Liver (tissue), 9 donors: ENCODE data around the gene EPHA5. TPM values are rescaled to one million over a fixed set of nuclear protein-coding genes. Genes with fewer than 3 reads are reported as not detected.

Source experiments
- DNase-seq: peaks from one replicate; pipeline ENCODE4 v3.0.0-alpha.2; 2017; ENCODE audit warnings: low spot score
- H3K27ac ChIP-seq, 2 donors: one replicate each; pipeline ENCODE4 v1.7.0; 2013; ENCODE audit warnings: inconsistent platforms in 2 of 2, low read length in 2 of 2, control low read depth in 1 of 2, low read depth in 1 of 2, mild to moderate bottlenecking in 1 of 2
- H3K27me3 ChIP-seq, 4 donors: one replicate each; pipeline versions ENCODE4 v1.6.1 to v1.7.0; 2013; ENCODE audit warnings: low read length in 3 of 4, inconsistent platforms in 1 of 4, mild to moderate bottlenecking in 1 of 4, moderate library complexity in 1 of 4; ENCODE audit not compliant: control insufficient read depth in 4 of 4, insufficient read depth in 4 of 4
- H3K36me3 ChIP-seq, 4 donors: one replicate each; pipeline versions ENCODE4 v1.6.1 to v1.7.0; 2013; ENCODE audit warnings: low read length in 3 of 4, mild to moderate bottlenecking in 3 of 4, low read depth in 1 of 4, moderate library complexity in 1 of 4; ENCODE audit not compliant: control insufficient read depth in 4 of 4, insufficient read depth in 3 of 4
- H3K4me1 ChIP-seq, 4 donors: one replicate each; pipeline versions ENCODE4 v1.6.1 to v1.7.0; 2013; ENCODE audit warnings: low read length in 3 of 4, mild to moderate bottlenecking in 3 of 4, moderate library complexity in 1 of 4; ENCODE audit not compliant: control insufficient read depth in 4 of 4, insufficient read depth in 4 of 4
- H3K4me3 ChIP-seq, 3 donors: one replicate each; pipeline versions ENCODE4 v1.6.1 to v1.7.0; 2013; ENCODE audit warnings: low read length in 3 of 3, control low read depth in 1 of 3, low read depth in 1 of 3, mild to moderate bottlenecking in 1 of 3
- H3K9ac ChIP-seq, 2 donors: one replicate each; pipeline ENCODE4 v1.7.0; 2013; ENCODE audit warnings: low read length in 2 of 2, mild to moderate bottlenecking in 2 of 2, moderate library complexity in 2 of 2, control low read depth in 1 of 2, low read depth in 1 of 2
- H3K9me3 ChIP-seq, 4 donors: one replicate each; pipeline versions ENCODE4 v1.6.1 to v1.7.0; 2013; ENCODE audit warnings: low read length in 3 of 4; ENCODE audit not compliant: control insufficient read depth in 4 of 4
- EGR1 ChIP-seq, 2 donors: IDR thresholded peaks; 2 replicates each; pipeline ENCODE4 v1.6.1; 2016 to 2018; ENCODE audit warnings: antibody characterized with exemption in 2 of 2, low read depth in 2 of 2
- FOXA1 ChIP-seq: IDR thresholded peaks from 2 replicates; pipeline ENCODE4 v1.6.1; 2016; ENCODE audit warnings: antibody characterized with exemption
- FOXA2 ChIP-seq: IDR thresholded peaks from 2 replicates; pipeline ENCODE4 v1.6.1; 2016; ENCODE audit warnings: antibody characterized with exemption
- GABPA ChIP-seq, 2 donors: IDR thresholded peaks in 1 of 2; conservative IDR thresholded peaks in 1 of 2; 2 replicates each; pipeline ENCODE4 v1.6.1; 2016; ENCODE audit warnings: antibody characterized with exemption in 2 of 2, mild to moderate bottlenecking in 1 of 2, moderate library complexity in 1 of 2
- HNF4A ChIP-seq, 2 donors: conservative IDR thresholded peaks; 2 replicates each; pipeline ENCODE4 v1.6.1; 2016; ENCODE audit warnings: antibody characterized with exemption in 2 of 2, mild to moderate bottlenecking in 2 of 2
- JUND ChIP-seq, 2 donors: IDR thresholded peaks; 2 replicates each; pipeline ENCODE4 v1.6.1; 2016; ENCODE audit warnings: antibody characterized with exemption in 2 of 2
- NR2F2 ChIP-seq: IDR thresholded peaks from 2 replicates; pipeline ENCODE4 v1.6.1; 2016; ENCODE audit warnings: antibody characterized with exemption
- RAD21 ChIP-seq, 2 donors: IDR thresholded peaks; 2 replicates each; pipeline ENCODE4 v1.6.1; 2016; ENCODE audit warnings: antibody characterized with exemption in 2 of 2, mild to moderate bottlenecking in 2 of 2
- RXRA ChIP-seq, 2 donors: IDR thresholded peaks; 2 replicates each; pipeline ENCODE4 v1.6.1; 2017 to 2018; ENCODE audit warnings: antibody characterized with exemption in 2 of 2, mild to moderate bottlenecking in 1 of 2
- SP1 ChIP-seq: IDR thresholded peaks from 2 replicates; pipeline ENCODE4 v1.6.1; 2018; ENCODE audit warnings: antibody characterized with exemption, mild to moderate bottlenecking
- TAF1 ChIP-seq: conservative IDR thresholded peaks from 2 replicates; pipeline ENCODE4 v1.6.1; 2016; ENCODE audit warnings: antibody characterized with exemption, mild to moderate bottlenecking
- YY1 ChIP-seq: IDR thresholded peaks from 2 replicates; pipeline ENCODE4 v1.6.1; 2016; ENCODE audit warnings: antibody characterized with exemption, mild to moderate bottlenecking
- WGBS: extraction: QIAGEN DNeasy Blood & Tissue Kit; methylation state at CpG from one replicate; pipeline ENCODE4 v1.1.7; 2013; 5-methylcytosine and 5-hydroxymethylcytosine counted together
- polyA plus RNA-seq, 2 donors: library from polyadenylated mRNA; stranded (reverse) in 1 of 2; unstranded in 1 of 2; fragments of 200-250 nt in 1 of 2; fragments of >200 nt in 1 of 2; fragmentation: Nextera tagmentation in 1 of 2; extraction: Ambion mirVana in 1 of 2; gene quantifications; one replicate each; pipeline versions ENCODE4 v1.2.1 to v1.2.3, GENCODE V29; 2013 to 2015
- total RNA-seq, 2 donors: library from RNA; depleted of rRNA; stranded (reverse); fragments of >200 nt; gene quantifications; one replicate each; pipeline ENCODE4 v1.2.3, GENCODE V29; 2014
- TF ChIP-seq, protein P1 (sequence below): IDR thresholded peaks from 2 replicates; pipeline ENCODE4 v1.6.1; 2016; ENCODE audit warnings: antibody characterized with exemption
- TF ChIP-seq, protein P2 (sequence below): IDR thresholded peaks from 2 replicates; pipeline ENCODE4 v1.6.1; 2016; ENCODE audit warnings: antibody characterized with exemption
- TF ChIP-seq, protein P3 (sequence below): IDR thresholded peaks from 2 replicates; pipeline ENCODE4 v1.6.1; 2016; ENCODE audit warnings: antibody characterized with exemption
- TF ChIP-seq, protein P4 (sequence below): IDR thresholded peaks from 2 replicates; pipeline ENCODE4 v1.6.1; 2016; ENCODE audit warnings: antibody characterized with exemption, mild to moderate bottlenecking
- TF ChIP-seq, protein P5 (sequence below): fragments of 150-350 bp; IDR thresholded peaks from 2 replicates; pipeline ENCODE4 v1.5.1; 2017; ENCODE audit warnings: improper control_type of control experiment, low read depth, low read length; ENCODE audit not compliant: missing input control
- donor health status: healthy.
- donor health status: healthy.
- donor health status: healthy.
- donor health status: healthy.
- donor health status: healthy.

EPHA5 gene
- total and polyA plus RNA-seq, 4 donors = not detected

DNA sequence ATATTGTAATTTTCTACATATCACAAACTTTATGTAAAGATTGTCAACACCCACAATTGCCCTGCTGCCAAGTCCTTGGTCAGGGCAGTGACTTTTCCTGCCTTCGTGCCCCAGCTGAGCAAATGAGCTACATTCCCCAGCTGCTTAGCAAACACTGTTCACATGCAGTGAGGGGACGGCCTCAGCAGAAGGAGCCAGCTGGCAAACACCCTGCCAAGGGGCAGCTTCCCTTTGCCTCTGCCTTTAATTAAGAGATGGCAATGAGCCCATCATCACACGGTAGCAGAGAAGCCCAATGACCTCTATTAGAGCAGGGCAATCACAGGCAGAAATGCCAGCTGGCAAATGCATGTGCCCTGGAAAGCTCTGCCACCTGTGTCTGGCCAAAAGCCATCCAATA is 253.4 kb downstream of the EPHA5 start (continued):
- TF ChIP-seq, protein P1, sequence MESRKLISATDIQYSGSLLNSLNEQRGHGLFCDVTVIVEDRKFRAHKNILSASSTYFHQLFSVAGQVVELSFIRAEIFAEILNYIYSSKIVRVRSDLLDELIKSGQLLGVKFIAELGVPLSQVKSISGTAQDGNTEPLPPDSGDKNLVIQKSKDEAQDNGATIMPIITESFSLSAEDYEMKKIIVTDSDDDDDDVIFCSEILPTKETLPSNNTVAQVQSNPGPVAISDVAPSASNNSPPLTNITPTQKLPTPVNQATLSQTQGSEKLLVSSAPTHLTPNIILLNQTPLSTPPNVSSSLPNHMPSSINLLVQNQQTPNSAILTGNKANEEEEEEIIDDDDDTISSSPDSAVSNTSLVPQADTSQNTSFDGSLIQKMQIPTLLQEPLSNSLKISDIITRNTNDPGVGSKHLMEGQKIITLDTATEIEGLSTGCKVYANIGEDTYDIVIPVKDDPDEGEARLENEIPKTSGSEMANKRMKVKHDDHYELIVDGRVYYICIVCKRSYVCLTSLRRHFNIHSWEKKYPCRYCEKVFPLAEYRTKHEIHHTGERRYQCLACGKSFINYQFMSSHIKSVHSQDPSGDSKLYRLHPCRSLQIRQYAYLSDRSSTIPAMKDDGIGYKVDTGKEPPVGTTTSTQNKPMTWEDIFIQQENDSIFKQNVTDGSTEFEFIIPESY = no peak
- TF ChIP-seq TAF1 (no peak), SP1 (no peak)
- TF ChIP-seq, protein P2, sequence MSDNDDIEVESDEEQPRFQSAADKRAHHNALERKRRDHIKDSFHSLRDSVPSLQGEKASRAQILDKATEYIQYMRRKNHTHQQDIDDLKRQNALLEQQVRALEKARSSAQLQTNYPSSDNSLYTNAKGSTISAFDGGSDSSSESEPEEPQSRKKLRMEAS = no peak
- TF ChIP-seq, protein P3, sequence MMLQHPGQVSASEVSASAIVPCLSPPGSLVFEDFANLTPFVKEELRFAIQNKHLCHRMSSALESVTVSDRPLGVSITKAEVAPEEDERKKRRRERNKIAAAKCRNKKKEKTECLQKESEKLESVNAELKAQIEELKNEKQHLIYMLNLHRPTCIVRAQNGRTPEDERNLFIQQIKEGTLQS = no peak

DNA sequence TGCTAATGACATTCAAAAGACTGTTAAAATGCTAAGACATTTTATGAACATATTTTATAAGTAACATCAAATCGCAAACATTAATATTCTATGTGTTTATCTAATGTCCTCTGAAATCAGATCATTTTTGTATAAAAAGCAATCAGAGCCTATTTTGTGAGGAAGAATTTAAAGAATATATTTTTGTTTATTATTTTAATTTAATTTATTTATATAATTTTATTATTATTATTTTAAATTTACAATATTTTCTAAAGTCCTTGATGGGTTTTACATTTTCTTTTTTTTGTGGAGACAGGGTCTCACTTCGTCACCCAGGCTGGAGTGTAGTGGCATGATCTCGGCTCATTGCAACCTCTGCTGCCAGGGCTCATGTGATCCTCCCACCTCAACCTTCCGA is 262.8 kb downstream of the EPHA5 start:
- WGBS = 90% methylated on average over 4 of the region's 4 CpGs
- Histone ChIP-seq H3K4me1 (no peaks in the 10 kb centered on the region), H3K27me3 (no peaks in the 10 kb centered on the region), H3K9ac (no peak overlapping the region), H3K36me3 (no peaks in the 10 kb centered on the region), H3K9me3 (no peaks in the 10 kb centered on the region), H3K4me3 (no peak overlapping the region), H3K27ac (no peak overlapping the region)
- TF ChIP-seq FOXA1 = no peak
- TF ChIP-seq, protein P3 = no peak
- no peak for TF ChIP-seq FOXA2
- DNase-seq = no peak

DNA sequence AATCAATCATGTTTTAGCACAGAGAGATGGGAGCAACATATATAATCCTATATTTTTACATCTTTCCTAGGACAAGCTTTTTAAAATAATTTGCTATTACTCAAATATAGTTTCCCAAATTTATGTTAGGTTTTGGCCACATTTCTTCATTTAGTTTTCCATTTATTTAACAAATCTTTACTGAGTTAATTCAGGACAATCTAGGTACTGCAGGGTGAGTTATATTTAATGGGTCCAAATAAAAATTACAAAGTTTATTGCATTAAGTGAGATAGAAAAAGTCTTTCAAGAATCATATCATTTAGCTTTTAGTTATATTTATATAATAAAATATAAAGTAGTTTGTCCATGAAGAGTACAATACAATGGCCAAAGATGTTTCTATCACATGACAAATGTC is 269.2 kb downstream of the EPHA5 start:
- no peak overlapping the region for H3K9ac ChIP-seq
- no peaks in the 10 kb centered on the region for H3K36me3 ChIP-seq
- no peak overlapping the region for H3K4me3 ChIP-seq
- H3K27ac ChIP-seq = no peak overlapping the region
- no peaks in the 10 kb centered on the region for H3K27me3 ChIP-seq
- TF ChIP-seq, protein P1 = no peak
- TF ChIP-seq SP1 (no peak), TAF1 (no peak), FOXA1 (no peak), HNF4A (conservative IDR thresholded peaks at IDR 0.05) (no peak), RAD21 (IDR thresholded peaks at IDR 0.05) (no peak), JUND (IDR thresholded peaks at IDR 0.05) (no peak), FOXA2 (no peak), YY1 (no peak), EGR1 (IDR thresholded peaks at IDR 0.05; ENCODE audit: low read depth in 2 of 2) (no peak), NR2F2 (no peak), GABPA (IDR thresholded peaks at IDR 0.05 in 1 of 2, conservative IDR thresholded peaks at IDR 0.05 in 1 of 2) (no peak), RXRA (IDR thresholded peaks at IDR 0.05) (no peak)
- TF ChIP-seq, protein P2 = no peak
- TF ChIP-seq, protein P4, sequence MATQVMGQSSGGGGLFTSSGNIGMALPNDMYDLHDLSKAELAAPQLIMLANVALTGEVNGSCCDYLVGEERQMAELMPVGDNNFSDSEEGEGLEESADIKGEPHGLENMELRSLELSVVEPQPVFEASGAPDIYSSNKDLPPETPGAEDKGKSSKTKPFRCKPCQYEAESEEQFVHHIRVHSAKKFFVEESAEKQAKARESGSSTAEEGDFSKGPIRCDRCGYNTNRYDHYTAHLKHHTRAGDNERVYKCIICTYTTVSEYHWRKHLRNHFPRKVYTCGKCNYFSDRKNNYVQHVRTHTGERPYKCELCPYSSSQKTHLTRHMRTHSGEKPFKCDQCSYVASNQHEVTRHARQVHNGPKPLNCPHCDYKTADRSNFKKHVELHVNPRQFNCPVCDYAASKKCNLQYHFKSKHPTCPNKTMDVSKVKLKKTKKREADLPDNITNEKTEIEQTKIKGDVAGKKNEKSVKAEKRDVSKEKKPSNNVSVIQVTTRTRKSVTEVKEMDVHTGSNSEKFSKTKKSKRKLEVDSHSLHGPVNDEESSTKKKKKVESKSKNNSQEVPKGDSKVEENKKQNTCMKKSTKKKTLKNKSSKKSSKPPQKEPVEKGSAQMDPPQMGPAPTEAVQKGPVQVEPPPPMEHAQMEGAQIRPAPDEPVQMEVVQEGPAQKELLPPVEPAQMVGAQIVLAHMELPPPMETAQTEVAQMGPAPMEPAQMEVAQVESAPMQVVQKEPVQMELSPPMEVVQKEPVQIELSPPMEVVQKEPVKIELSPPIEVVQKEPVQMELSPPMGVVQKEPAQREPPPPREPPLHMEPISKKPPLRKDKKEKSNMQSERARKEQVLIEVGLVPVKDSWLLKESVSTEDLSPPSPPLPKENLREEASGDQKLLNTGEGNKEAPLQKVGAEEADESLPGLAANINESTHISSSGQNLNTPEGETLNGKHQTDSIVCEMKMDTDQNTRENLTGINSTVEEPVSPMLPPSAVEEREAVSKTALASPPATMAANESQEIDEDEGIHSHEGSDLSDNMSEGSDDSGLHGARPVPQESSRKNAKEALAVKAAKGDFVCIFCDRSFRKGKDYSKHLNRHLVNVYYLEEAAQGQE = no peak
- TF ChIP-seq, protein P5, sequence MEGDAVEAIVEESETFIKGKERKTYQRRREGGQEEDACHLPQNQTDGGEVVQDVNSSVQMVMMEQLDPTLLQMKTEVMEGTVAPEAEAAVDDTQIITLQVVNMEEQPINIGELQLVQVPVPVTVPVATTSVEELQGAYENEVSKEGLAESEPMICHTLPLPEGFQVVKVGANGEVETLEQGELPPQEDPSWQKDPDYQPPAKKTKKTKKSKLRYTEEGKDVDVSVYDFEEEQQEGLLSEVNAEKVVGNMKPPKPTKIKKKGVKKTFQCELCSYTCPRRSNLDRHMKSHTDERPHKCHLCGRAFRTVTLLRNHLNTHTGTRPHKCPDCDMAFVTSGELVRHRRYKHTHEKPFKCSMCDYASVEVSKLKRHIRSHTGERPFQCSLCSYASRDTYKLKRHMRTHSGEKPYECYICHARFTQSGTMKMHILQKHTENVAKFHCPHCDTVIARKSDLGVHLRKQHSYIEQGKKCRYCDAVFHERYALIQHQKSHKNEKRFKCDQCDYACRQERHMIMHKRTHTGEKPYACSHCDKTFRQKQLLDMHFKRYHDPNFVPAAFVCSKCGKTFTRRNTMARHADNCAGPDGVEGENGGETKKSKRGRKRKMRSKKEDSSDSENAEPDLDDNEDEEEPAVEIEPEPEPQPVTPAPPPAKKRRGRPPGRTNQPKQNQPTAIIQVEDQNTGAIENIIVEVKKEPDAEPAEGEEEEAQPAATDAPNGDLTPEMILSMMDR = no peak
- peaks cover 0 to 1% (median 0%) of the 10 kb centered on the region in 4 donors for H3K9me3 ChIP-seq
- DNase-seq = no peak
- no peaks in the 10 kb centered on the region for H3K4me1 ChIP-seq
